Measurements from ENCODE around the gene MB.
A peak's percentile ranks its signal among the peaks of the same experiment; 100 is the strongest.

The MB gene

DNA sequence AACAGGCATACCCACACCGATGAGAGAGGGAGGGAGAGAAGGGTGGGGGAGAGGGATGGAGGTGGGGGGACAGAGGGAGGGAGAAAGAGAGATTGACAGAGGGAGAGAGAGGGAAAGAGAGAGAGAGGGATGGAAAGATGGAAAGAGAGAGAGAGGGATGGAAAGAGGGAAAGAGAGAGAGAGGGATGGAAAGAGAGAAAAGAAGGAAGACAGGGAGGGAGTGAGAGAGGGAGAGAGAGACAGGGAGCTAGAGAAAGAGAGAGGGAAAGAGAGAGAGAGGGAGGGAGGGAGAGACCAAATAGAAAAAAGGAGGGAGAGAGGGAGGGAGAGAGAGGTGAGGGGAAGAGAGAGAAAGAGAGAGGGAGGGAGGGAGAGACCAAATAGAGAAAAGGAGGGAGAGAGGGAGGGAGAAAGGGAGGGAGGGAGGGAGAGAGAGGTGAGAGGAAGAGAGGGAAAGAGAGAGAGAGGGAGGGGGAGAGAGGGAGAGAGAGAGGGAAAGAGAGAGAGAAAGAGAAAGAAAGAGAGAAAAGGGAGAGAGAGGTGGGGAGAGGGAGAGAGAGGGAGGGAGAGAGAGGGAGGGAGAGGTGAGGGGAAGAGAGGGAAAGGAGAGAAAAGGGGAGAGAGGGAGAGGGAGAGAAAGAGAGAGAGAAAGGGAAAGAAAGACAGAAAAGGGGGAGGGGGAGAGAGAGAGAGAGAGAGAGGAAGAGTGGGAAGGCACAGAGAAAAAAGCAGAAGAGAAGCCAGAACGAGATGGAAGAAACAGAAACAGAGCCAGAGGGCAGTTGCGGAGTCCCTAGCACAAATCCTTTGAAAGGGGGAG lies 23.8 kb downstream of the MB start:
- DNase-seq = no peak

DNA sequence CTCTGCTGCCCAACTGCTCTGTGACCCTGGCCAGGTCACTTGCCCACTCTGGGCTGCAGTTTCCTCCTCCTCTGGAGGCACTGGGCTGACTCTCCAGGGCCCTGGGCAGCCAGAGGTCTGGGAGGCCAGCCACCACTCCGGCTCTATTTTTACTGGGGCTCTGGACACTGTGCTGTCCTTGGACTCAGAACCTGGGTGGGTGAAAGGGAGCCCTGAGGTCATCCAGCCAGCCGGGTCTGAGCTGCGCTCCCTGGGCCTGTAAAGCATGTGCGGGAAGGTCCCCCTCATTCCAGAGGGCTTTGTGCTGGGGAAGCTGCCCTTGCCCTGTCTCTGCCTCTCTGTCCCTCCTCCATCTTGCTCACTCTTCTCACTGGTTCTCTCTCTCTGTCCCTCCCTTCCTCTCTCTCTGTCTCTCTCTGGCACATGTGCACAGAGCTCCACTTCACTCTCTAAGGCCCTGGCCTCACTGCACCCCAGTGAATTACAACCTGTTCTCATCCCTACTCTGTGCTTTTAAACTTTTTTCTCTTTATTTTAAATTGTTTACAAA lies 24.6 kb downstream of the MB start:
- DNase-seq = no peak

DNA sequence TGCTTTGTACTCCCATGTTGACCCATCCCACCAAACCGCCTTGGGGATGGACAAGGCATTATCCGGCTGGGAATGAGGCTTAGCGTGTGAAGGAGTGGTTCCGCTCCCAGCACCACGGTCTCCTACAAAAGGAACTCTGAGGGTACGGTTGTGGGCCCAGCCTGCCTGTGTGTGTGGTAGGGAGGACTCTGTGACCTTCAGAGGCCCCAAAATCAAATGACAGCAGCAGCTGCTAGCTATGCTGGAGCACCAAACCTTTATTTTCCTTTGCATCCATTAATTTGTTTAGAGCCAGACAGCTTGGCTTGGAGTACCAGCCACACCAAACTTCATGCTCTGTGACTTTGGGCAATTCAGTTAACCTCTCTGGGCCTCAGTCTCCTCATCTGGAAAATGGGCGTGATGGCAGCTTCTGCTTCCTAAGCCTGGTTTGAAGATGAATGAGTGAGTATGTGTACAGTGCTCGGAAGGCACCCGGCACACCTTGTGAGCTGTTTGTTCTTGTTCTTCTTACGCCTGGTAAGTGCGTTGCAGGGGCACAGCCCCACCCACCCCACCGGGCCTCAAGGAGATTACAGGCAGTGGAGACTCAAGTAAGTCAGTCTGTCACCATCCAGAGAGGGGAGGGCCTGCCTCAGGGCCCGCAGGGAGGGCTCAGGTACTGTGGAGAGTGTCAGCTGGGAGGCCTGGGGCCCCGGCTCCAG lies 25.3 kb downstream of the MB start:
- no peak for DNase-seq

DNA sequence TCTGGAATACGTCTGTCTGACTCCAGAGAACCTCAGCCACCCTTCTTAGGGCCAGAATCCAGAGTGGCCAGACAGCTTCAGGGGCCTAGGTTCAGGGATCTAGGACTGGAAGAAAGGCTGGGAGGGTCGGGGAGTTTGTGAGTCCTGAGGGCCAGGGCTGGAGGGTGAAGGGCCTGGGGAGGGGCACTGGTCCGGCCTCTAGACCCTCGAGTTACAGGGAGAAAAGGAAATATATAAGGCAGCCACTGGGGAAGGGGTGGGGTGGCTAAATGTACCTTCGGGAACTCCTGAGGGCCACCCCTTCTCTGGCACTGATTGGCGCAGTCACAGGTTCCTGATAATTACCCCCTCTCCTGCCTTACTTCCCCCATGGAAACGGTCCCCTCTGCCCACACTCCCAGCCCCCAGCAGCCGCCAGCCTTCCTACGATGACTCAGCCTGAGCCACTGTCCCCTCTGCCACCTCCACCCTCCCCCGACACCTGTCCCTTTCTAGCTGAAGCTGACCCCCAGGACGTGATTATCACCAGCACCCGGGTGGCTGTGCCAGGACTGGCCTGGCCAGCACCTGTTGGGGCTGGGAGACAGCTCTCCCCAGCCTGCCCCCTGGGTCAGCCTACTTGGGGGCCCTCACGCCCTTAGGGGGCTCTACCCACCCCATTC lies 26.4 kb downstream of the MB start:
- DNase-seq = no peak

DNA sequence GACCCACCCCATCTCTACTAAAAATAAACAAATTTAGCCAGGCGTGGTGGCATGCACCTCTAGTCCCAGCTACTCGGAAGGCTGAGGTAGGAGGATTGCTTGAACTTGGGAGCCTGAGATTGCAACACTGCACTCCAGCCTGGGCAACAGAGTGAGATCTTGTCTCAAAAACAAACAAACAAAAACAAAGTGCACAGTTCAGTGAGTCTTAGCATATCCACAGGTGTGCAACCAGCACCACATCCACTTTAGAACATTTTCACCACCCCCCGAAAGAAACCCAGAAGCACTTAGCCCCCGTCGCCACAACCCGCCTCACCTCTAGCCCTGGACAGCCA lies 27.4 kb downstream of the MB start:
- DNase-seq = no peak

DNA sequence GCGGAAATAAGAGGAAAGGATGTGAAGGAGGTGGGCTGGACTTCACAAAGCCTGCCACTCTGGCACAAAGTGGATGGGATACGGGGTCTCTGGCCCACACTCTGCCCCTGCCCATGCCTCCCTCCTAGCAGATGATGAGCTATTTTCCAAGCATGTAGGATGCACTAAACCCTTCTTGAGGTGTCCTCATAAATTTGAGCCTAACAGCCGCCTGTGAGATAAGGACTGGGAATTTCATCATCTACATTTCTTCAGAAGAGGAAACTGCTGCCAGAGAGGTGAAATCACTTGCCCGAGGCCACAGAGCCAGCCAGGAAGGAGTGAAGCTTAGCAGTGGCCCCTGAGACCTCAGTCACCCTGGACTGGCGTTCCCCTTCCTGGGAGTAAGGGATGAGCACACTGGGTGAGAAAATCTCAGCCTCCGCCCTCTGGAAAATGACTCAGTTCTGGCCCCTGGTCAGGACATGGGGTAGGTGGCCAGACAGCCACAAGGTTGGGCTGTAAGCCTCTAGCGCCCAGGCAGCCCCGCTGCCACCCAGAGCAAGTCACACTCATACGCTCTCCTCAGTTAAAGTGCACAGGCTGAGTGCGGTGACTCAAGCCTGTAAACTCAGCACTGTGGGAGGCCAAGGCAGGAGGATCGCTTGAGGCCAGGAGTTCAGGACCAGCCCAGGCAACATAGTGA lies 27.9 kb downstream of the MB start:
- DNase-seq = no peak

DNA sequence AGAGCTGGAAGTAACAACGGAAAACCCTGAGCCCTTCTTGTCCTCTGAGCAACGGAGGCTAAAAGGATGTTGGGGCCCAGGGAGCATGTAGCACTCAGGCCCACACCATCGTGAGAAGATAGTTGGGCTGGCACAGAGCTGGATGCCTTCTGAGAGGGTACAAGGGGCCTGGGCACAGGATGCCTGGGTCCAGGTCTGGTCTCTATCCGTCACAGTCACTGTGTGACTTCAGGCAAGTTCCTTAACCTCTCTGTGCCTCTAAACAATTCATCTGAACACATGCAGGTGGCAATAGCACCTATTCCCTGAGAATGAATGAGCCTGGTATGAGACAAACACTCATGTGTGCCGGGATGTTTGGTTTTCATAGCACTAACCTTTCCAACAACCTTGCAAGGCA lies 29.2 kb downstream of the MB start:
- no peak for DNase-seq

DNA sequence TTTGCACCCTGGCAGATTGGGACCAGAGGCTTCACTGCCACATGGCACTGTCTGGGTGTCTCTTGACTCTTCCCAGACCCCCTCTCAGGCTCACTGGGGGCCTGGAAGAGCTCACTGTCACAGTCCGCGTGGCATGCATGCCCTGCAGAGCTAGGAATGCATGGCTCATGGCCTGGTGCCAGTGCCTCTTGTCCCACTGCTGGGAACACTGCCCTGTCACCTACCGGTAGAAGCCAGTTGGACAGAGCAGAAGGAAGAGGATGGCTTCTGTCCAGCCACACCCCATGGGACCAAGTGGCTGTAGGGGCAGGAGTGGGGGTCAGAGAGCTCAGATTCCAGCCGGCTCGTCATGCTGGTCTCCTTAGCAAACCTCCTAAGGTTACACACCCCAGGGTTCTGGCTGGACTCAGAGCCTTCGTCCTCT lies 29.7 kb downstream of the MB start:
- DNase-seq = no peak

DNA sequence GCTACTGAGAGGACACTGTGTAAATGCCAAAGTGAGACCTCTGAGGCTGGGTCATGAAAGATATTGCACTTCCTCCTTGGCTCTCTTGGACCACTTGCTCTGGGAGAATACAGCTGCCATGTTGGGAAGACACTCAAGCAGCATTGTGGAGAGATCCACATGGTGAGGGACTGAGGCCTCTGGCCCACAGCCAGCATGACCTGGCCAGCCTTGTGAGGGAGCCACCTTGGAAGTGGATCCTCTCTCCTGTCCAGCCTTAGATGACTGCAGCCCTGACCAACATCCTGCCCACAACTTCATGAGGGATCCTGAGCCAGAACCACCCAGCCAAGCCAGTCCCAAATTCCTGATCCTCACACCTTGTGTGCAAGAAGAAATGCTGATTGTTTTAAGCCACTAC lies 30.4 kb downstream of the MB start:
- no peak for DNase-seq

DNA sequence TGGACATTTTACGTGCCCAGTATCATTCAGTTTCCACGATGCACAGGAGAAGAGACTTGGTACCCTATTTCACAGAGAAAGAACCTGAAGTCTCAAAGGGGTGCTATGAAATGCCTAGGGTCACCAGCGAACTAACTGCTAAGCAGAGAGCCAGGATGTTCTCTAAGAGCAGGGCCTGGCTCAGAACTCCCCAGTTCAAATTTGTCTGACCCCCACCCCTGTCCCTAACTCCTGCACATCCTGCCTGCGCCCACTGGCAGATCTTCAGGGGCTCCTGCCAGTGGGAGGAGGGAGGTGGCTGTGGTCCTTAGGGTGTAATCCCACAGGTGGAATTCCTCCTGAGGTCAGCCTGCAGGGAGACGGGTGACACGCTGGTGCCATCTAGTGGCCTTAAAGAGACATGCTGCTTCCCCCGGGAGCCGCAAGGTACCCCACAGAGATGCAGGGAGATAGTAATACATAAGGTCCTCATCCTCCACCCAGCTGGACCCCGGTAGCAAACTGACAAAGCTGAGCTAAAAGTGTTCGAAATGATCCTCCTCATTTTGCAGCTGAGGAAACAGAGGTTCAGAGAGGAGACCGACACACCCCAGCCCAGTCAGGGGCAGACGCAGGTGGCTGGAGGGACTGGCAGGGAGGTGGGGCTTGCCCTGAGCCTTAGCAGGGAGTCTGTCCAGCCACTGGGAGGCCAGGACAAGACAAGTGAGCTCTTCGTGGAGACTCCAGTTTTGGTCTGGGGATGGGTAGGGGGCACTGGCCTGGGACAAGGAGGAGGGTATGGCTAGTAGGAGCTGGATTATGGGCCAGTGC lies 34.1 kb downstream of the MB start:
- DNase-seq = peak; percentile 25 to 77

DNA sequence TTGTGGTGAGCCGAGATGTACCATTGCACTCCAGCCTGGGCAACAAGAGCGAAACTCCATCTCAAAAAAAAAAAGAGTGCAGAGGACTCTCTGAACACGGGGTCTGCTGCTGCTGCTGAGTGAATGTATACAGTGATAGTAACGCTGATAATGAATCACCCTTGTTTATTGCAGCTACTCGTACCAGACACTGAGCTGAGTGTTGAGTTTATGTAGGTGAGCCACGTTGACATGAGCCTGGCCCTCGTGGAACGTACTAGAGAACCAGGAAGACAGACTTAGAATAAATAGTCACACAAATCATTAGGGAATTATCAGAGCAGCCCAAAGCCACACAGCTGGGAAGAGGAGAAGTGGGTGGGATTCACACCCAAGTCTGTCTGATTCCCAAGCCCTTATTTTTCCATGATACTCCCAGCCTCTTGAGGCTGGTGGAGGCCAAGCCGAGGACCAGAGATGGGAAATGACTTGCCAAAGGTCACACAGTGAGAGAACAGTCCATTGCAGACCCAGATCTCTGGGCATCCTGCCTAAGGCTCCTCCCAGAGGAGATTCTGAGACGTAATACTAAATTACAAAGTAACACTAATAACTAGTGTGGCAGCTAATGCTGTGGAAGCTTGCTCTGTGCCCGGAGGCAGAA lies 34.8 kb downstream of the MB start:
- no peak for DNase-seq

DNA sequence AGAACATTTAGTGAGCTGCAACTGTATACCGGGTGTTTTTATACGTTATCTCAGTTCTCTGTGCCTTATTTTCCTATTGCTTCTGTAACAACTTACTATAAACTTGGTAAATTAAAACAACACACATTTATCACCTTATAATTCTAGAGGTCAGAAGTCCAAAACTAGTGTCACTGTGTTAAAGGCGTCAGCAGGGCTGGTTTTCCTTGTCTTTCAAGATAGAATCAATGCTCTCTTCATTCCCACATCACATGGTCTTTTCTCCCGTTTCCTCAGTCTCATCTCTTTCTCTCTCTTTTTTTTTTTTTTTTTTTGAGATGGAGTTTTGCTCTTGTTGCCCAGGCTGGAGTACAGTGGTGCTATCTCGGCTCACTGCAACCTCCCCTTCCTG lies 36.1 kb downstream of the MB start:
- DNase-seq = no peak

DNA sequence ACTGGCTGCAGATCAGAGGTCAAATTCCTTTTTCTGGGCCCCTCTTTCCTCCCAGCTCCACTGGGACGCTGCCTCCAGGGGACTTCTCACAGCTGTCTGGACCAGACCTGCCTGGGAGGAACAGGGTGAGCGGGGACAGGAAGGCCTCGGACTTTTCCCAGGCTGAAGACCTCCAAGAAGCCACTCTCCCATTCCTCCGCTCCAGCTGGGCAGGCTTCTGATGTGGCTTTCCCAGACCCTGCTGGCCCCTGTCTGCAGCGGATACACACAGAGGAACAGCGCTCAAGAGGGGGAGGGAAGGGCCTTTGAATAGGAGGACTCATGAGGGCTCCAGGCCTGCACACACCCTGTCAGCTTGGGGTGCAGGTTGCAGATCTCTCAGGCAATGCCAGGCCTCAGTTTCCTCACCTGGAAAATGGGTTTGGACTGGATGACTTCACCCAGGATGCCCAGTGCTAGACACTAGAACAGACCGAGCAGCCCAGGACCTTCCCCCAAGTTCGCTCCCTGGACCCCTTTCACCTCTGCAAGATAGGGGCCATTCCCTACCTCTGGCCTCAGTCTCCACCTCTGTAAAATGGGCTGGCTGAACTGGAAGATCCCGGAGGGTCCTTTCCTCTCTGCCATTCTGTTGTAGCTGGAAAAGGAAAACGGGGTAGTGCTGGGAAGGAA lies 36.6 kb downstream of the MB start:
- DNase-seq = no peak

DNA sequence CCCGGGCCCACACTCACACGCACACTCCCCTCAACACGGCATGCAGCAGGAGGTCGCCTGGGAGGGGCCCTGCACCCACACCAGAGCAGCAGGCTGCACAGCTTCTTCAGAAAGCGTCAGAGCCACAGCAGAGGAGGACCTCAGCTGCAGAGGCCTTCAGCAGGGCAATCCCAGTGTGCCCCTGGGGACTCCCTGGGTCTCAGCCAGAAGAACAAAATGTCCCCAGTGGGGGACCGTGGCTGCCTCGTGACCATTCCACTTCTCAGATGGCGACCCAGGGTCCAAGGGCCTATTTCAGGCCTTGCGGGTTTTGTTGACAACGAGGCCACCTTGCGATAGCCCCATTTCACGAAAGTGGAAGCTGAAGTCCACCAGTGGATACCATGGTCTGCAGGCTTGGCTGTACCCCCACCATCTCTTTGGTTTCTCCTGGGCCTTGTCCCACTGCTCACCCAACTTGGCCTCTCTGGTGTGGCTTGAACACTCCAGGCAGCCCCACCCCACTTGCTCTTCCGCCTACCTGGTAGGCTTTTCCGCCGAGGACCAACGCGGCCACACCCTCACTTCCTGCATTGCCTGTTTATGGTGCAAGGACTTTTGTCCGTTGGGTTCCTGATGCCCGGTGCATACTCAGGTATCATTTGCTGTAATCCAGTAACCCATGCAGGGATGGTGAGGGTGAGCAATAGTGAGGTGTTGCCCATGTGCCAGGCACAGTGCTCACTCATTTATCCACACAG lies 38.1 kb downstream of the MB start:
- DNase-seq = no peak

DNA sequence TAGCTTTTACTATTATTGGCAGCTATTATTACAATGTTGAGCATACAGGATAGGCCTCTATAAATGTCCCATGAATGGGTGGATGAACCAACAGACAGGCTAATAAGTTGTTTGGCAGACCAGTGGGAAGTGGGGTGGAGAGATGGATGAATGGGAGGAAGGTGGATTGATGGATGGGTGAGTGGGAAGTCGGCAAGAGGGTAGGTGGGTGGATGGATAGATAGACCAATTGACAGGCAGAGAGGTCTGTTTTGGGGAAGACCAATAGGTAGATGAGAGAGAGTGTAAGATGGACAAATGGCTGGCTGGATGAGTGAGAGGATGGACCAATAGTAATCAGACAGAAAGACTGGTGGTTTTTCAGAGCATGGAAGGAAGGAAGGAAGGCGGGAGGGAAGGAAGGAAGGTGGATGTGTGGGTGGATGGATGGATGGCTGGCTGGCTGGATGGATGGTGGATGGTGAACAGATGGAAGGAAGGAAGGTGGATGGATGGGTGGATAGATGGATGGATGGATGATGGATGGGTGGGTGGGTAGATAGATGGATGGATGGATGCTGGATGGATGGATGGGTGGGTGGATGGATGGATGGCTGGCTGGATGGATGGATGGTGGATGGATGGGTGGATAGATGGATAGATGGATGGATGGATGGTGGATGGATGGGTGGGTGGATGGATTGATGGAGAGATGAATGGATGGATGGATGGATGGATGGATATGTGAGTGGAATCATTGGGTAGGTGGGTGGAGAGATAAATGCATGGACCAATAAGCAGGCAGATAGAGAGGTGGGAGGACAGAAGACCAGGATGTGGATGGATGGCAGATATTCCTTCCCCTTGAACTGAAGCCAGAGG lies 39.1 kb downstream of the MB start:
- no peak for DNase-seq

DNA sequence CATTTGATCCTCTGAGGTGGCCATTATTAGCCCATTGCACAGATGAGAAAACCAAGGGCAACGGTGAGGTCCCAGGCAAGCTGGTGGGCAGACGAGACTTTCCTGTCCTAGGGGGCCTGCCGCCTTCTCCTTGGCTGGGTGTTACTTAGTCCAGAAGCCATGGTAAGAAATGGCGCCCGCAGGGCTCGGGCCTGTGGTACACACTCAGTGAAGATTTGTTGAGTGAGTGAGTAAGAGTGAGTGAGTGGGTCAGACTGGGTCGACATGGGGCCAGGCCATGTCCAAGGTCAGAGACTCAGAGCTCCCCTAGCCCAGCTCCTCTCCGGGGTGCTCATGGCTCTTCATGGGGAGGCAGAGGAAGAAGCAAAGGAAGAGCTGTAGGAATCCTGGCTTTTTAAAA lies 40.5 kb downstream of the MB start:
- no peak for DNase-seq

DNA sequence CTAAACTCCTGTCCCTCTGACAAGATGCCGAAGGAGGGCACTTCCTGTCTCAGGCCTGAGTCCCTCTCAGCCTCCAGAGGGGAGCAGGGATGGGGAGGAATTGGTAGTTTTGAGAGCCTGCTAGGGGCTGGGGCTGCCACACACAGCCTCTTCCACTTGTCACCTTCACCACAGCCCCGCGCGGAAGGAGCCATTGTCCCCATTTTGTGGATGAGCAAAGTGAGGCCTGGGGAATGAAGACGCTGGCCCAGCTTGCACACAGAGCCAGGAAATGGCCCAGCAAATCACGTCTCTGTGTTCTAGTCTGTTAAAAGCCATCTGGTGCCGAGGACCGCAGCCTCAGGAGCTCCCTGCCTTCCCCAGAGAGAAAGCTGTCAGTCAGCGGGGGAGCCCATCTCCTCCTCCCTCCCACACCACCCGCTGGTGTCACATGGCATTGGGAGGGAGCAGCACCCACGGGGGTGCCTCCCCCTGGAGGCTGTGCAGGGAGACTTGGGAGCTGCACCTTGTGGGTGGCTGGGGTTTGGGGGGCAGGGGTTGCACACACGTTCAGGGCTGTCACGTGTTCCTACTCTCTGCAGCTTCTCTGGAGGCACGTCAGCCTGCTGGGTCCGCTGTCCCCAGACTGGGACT lies 41.9 kb downstream of the MB start:
- DNase-seq = no peak

DNA sequence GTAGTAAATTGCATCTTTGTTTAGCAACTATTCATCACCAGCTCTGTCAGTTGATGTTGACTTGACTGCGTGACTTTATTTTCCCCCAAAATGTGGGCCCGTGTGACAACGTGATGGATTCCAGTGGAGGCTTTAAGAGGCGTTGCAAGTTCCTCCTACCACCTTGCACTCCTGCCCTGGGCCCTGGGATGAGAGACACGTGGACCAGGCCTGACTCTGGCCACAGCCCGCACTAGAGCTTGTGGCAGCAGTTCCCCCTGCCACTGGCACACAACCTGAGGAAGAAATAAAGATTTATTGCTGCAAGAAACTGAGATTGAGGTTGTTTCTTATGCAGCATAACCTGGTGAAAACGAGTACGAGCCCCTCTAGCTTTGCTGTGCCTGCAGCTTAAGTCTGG lies 44.6 kb downstream of the MB start:
- DNase-seq = no peak

DNA sequence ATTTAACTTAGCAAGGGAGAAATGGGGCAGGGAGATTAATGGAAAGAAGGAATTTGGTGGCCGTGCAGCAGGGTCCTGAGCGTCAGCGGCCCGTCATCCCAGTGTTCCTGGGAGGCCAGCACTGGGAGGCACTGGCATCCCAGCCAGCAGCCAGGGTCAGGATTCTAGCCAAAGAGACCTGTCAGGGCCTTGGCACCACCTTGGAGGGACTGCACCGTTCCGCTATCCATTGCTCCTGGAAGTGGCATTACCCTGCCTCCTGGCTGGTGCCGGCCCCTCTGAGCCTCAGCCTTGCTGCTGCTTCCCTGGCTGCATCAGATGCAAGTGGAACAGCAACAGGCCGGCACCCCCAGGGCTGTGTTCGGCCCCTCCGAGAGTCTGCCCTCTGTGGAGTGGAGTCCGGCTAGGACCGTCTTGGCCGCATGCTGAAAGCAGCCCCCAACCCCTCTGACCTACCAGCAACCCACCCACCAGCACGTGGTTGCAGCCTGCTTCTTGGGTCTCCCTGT lies 46.4 kb downstream of the MB start:
- no peak for DNase-seq

Measured in NCI-H526 (cell line).